ENCODE results near the gene SERPINH1. TPM values are rescaled to one million over a fixed set of nuclear protein-coding genes. Genes with fewer than 3 reads are reported as not detected.

The SERPINH1 gene
- polyA plus RNA-seq, 3 donors = 1.6 to 4.6 (median 2.1) TPM

DNA sequence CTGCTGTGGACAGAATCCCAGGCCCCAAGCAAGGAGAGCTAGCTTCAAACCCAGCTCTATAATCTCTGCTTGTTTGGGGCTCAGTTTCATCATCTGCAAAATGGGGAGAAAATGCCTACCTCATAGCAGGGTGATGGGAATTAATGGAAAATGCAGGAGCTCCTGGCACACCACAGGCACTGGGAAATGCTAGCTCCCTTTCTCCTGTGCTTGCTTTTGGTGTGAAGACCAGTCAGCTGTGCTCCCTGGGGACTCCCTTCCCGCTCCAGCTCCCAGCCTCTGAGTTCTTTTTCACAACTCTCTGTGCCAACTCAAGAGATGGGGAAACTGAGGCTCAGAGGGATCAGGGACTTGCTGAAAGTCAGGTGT, 8.2 kb upstream of the SERPINH1 start:
- WGBS (ENCODE audit: insufficient coverage) = no CpG with 5 or more reads among the region's 1 CpG

DNA sequence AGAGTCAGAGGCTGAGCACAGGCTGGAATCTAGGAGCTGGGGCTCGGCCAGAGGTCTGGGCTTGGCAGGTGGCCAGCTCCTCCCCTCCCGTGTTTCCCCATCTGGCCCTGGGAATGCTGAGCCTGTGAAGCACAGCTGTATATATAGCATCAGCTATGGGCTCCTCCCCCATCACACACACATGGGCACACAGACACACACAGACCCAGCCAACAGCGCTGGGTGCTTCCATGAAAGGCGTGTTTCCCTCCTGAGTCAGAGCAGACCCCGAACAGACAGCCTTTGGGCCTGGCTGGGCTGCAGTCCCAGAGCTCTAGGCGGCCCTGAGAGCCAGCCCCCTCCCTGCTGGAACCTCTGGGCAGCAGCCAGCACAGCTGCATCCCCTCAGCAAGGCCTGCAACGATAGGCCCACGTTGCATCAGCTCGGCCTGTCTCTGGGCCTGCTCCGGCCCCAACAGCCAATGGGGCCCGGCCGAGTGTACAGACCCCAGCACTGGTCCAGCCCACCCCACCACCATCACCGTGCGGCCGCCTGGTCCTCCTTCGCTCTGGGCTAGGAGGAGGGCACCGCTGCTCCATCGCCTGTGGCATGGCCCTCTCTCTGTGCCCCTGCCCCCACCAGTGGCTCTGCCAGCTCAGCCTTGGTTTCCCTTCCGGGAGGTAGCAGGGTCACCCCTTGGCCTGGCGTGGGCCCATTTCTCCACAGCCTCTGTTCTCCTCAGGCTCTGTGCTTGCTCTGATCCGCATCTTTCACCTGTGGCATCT, 7.6 kb upstream of the SERPINH1 start:
- Histone ChIP-seq H3K36me3 (replicated peaks in 1 of 2; ENCODE audit: control insufficient read depth in 1 of 2, insufficient read depth in 2 of 2, low read length in 2 of 2) (no peaks in the 10 kb centered on the region), H3K4me2 (replicated peaks; ENCODE audit: extremely low read depth, low read length, poor library complexity, severe bottlenecking) (no peak overlapping the region), H3K27me3 (ENCODE audit: control insufficient read depth in 2 of 2, insufficient read depth in 2 of 2, low read length in 2 of 2) (no peaks in the 10 kb centered on the region), H3K79me2 (ENCODE audit: insufficient read depth, low read length) (no peaks in the 10 kb centered on the region), H3K4me1 (ENCODE audit: control insufficient read depth in 1 of 2, insufficient read depth in 2 of 2, low read length in 2 of 2) (no peaks in the 10 kb centered on the region), H3K9ac (ENCODE audit: insufficient read depth, low read length, poor library complexity, severe bottlenecking) (no peak overlapping the region), H3K4me3 (replicated peaks in 1 of 3; ENCODE audit: low read depth in 2 of 3, low read length in 3 of 3) (no peak overlapping the region), H3K9me3 (replicated peaks in 1 of 2; ENCODE audit: control insufficient read depth in 1 of 2, insufficient read depth in 1 of 2, low read length in 2 of 2) (no peaks in the 10 kb centered on the region), H4K20me1 (ENCODE audit: insufficient read depth, low read length) (no peaks in the 10 kb centered on the region), H2AFZ (ENCODE audit: insufficient read depth, low read depth, low read length, poor library complexity, severe bottlenecking) (no peak overlapping the region), H3K27ac (ENCODE audit: low read depth in 1 of 2, low read length in 2 of 2) (no peak overlapping the region)
- Mint-ChIP-seq H3K27ac (no peak overlapping the region), H3K27me3 (ENCODE audit: low read depth in 3 of 3) (peaks cover 3 to 11% (median 8%) of the 10 kb centered on the region in 3 donors), H3K9me3 (no peaks in the 10 kb centered on the region), H3K4me3 (no peak overlapping the region), H3K36me3 (no peaks in the 10 kb centered on the region), H3K4me1 (no peaks in the 10 kb centered on the region)
- intact Hi-C loops (cut with micrococcal nuclease) = no loop called here
- DNase-seq = no peak
- 71% methylated on average over 21 of the region's 21 CpGs for WGBS (ENCODE audit: insufficient coverage)
- no peak for TF ChIP-seq CTCF (IDR thresholded peaks at IDR 0.05)

More for the DNA sequence above, 8.2 kb upstream of the SERPINH1 start:
- H3K4me2 ChIP-seq (replicated peaks; ENCODE audit: extremely low read depth, low read length, poor library complexity, severe bottlenecking) = no peak overlapping the region
- no peak overlapping the region for H3K27ac ChIP-seq (ENCODE audit: low read depth in 1 of 2, low read length in 2 of 2)
- no peaks in the 10 kb centered on the region for H3K4me1 ChIP-seq (ENCODE audit: control insufficient read depth in 1 of 2, insufficient read depth in 2 of 2, low read length in 2 of 2)
- DNase-seq = no peak
- Mint-ChIP-seq H3K36me3 (no peaks in the 10 kb centered on the region), H3K4me3 (no peak overlapping the region), H3K4me1 (no peaks in the 10 kb centered on the region), H3K27me3 (ENCODE audit: low read depth in 3 of 3) (peaks cover 6 to 11% (median 6%) of the 10 kb centered on the region in 3 donors), H3K9me3 (no peaks in the 10 kb centered on the region), H3K27ac (no peak overlapping the region)
- H3K79me2 ChIP-seq (ENCODE audit: insufficient read depth, low read length) = no peaks in the 10 kb centered on the region
- no peak overlapping the region for H2AFZ ChIP-seq (ENCODE audit: insufficient read depth, low read depth, low read length, poor library complexity, severe bottlenecking)
- no peaks in the 10 kb centered on the region for H4K20me1 ChIP-seq (ENCODE audit: insufficient read depth, low read length)
- no peak for TF ChIP-seq CTCF (IDR thresholded peaks at IDR 0.05)
- H3K9me3 ChIP-seq (replicated peaks in 1 of 2; ENCODE audit: control insufficient read depth in 1 of 2, insufficient read depth in 1 of 2, low read length in 2 of 2) = no peaks in the 10 kb centered on the region
- no peak overlapping the region for H3K9ac ChIP-seq (ENCODE audit: insufficient read depth, low read length, poor library complexity, severe bottlenecking)
- intact Hi-C loops (cut with micrococcal nuclease) = no loop called here
- no peaks in the 10 kb centered on the region for H3K27me3 ChIP-seq (ENCODE audit: control insufficient read depth in 2 of 2, insufficient read depth in 2 of 2, low read length in 2 of 2)
- no peak overlapping the region for H3K4me3 ChIP-seq (replicated peaks in 1 of 3; ENCODE audit: low read depth in 2 of 3, low read length in 3 of 3)
- H3K36me3 ChIP-seq (replicated peaks in 1 of 2; ENCODE audit: control insufficient read depth in 1 of 2, insufficient read depth in 2 of 2, low read length in 2 of 2) = no peaks in the 10 kb centered on the region
